Hematopoietic multipotent progenitor cell treated with erythropoietin and hydrocortisone succinate and interleukin-3 and kit ligand, for 6 days (in vitro differentiated cells): Measurements from ENCODE around the gene TUBA4B.

Experiments
- DNase-seq: peaks from one replicate; pipeline ENCODE4 v3.0.0-alpha.2; 2015

The TUBA4B gene

GRCh38 chr2:219218732-219219701 is 34.0 kb upstream of the TUBA4B start, which contains the start of gene ABCB6:
Gene ABCB6, minus strand, starts transcription at chr2:219218958. Its CDS starts 285 bp downstream, at chr2:219218673.
- DNase-seq, result peak; percentile 97

- DNase-seq, result no peak
Measured at GRCh38 chr2:219219784-219220532, 33.1 kb upstream of the TUBA4B start.

- DNase-seq, result no peak
Measured at GRCh38 chr2:219220652-219221402, 32.2 kb upstream of the TUBA4B start.

GRCh38 chr2:219221957-219222518 is 31.0 kb upstream of the TUBA4B start:
- no peak for DNase-seq

- DNase-seq, result no peak
Measured at GRCh38 chr2:219223831-219224610, 29.0 kb upstream of the TUBA4B start.

GRCh38 chr2:219225350-219225749 is 27.7 kb upstream of the TUBA4B start:
- DNase-seq, result peak; percentile 49

GRCh38 chr2:219228041-219228910 is 24.8 kb upstream of the TUBA4B start:
- peak; percentile 47 for DNase-seq

- DNase-seq, result no peak
Measured at GRCh38 chr2:219228911-219229304, 24.1 kb upstream of the TUBA4B start.

- DNase-seq, result peak; percentile 100
Measured at GRCh38 chr2:219229305-219230058, 23.6 kb upstream of the TUBA4B start, which contains the start of the genes ANKZF1 and ATG9A. Gene ANKZF1, plus strand, starts transcription at chr2:219229806. Its CDS starts 452 bp downstream, at chr2:219230258. Gene ATG9A, minus strand, starts transcription at chr2:219229636. Its CDS starts 1,612 bp downstream, at chr2:219228024.

GRCh38 chr2:219230059-219230540 is 22.9 kb upstream of the TUBA4B start:
- peak; percentile 63 for DNase-seq

- no peak for DNase-seq
Measured at GRCh38 chr2:219234331-219234730, 18.7 kb upstream of the TUBA4B start.

GRCh38 chr2:219243291-219243761 is 9.7 kb upstream of the TUBA4B start:
- DNase-seq, result peak; percentile 55

GRCh38 chr2:219244789-219245147 is 8.3 kb upstream of the TUBA4B start:
- DNase-seq, result no peak

GRCh38 chr2:219245148-219245898 is 7.7 kb upstream of the TUBA4B start, which contains the start of the genes GLB1L and STK16:
Gene GLB1L, minus strand, starts transcription at chr2:219245444. Its CDS starts 1,871 bp downstream, at chr2:219243573.
Gene STK16, plus strand, starts transcription at chr2:219245479. Its CDS starts 521 bp downstream, at chr2:219246000.
- DNase-seq, result peak; percentile 94

GRCh38 chr2:219245899-219246230 is 7.2 kb upstream of the TUBA4B start:
- DNase-seq, result peak; percentile 39

GRCh38 chr2:219246559-219246958 is 6.5 kb upstream of the TUBA4B start:
- no peak for DNase-seq

- peak; percentile 56 for DNase-seq
Measured at GRCh38 chr2:219247678-219248642, 5.1 kb upstream of the TUBA4B start.
